HepG2 (cell line): Measurements from ENCODE around the gene FHL5. TPM values are rescaled to one million over a fixed set of nuclear protein-coding genes. Genes with fewer than 3 reads are reported as not detected.

ENCODE experiments used
- ATAC-seq: fragments of 200-7000 bp; cut with Tn5 transposase; 3 replicates; pipeline ENCODE4 v1.9.1; 2020; ENCODE audit warnings: mild to moderate bottlenecking, moderate library complexity
- BruUV-seq: library from RNA; stranded (reverse); fragments of 400-500 nt; replicated peaks from 2 replicates; lab custom pipeline; 2021; lab: Mats Ljungman, UMichigan
- CTCF ChIA-PET: fragments of 300-600 bp; formaldehyde crosslinking; extraction: SDS; loops from one replicate; lab custom pipeline; 2021; ENCODE audit warnings: low total read pairs, inconsistent platforms, low intra/inter-chr PET ratio; lab: Yijun Ruan, JAX
- POLR2A ChIA-PET: fragments of 350-600 bp; sonication (Branson Sonifier 250); formaldehyde crosslinking; loops from one replicate; lab custom pipeline; 2020; ENCODE audit warnings: antibody characterized with exemption, inconsistent platforms; lab: Yijun Ruan, JAX
- DNase-seq: peaks from one replicate; pipeline ENCODE4 v3.0.0-alpha.2; 2015; ENCODE audit warnings: low spot score
- FAIRE-seq: peaks from 3 replicates; lab custom pipeline; 2011; peaks lifted over from hg19 to GRCh38; lab: Jason Lieb, UNC
- H2AFZ ChIP-seq: one replicate; pipeline ENCODE4 v1.6.1; 2011; ENCODE audit warnings: low read length, inconsistent platforms
- H3K27ac ChIP-seq: fragments of 300-600 bp; 3 replicates; pipeline ENCODE4 v1.8.0; 2011; ENCODE audit warnings: mixed run types, mild to moderate bottlenecking, mixed read lengths, low read length, inconsistent platforms; ENCODE audit not compliant: insufficient read depth; ENCODE audit errors: extremely low read length
- H3K27me3 ChIP-seq, 2 experiments: fragments of 200-600 bp in 1 of 2; 2 replicates in 1 of 2; 3 replicates in 1 of 2; pipeline versions ENCODE4 v1.6.0 to v1.8.0; 2011; ENCODE audit warnings: low read length in 2 of 2, mild to moderate bottlenecking in 2 of 2, moderate library complexity in 2 of 2, inconsistent platforms in 1 of 2; ENCODE audit not compliant: insufficient read depth in 2 of 2, control insufficient read depth in 1 of 2
- H3K36me3 ChIP-seq, 2 experiments: fragments of 200-600 bp in 1 of 2; replicated peaks in 1 of 2; 2 replicates in 1 of 2; 3 replicates in 1 of 2; pipeline versions ENCODE4 v1.5.1 to v1.8.0; 2011; ENCODE audit warnings: low read length in 2 of 2, inconsistent platforms in 1 of 2; ENCODE audit not compliant: insufficient read depth in 2 of 2, control insufficient read depth in 1 of 2
- H3K4me1 ChIP-seq: 2 replicates; pipeline ENCODE4 v1.5.1; 2012; ENCODE audit warnings: low read length, inconsistent platforms; ENCODE audit not compliant: insufficient read depth
- H3K4me2 ChIP-seq: 2 replicates; pipeline ENCODE4 v1.6.0; 2011; ENCODE audit warnings: low read depth, low read length, inconsistent platforms
- H3K4me3 ChIP-seq, 3 experiments: fragments of 200-600 bp in 1 of 3; sonication (generic), shearing (Covaris generic) in 1 of 3; replicated peaks in 1 of 3; 2 replicates each; pipeline ENCODE4 v1.5.1; 2011 to 2016; ENCODE audit warnings: low read length in 3 of 3, inconsistent platforms in 2 of 3, low read depth in 2 of 3, mild to moderate bottlenecking in 2 of 3, control low read depth in 1 of 3, mixed read lengths in 1 of 3; ENCODE audit not compliant: insufficient read depth in 1 of 3
- H3K79me2 ChIP-seq: one replicate; pipeline ENCODE4 v1.6.1; 2011; ENCODE audit warnings: low read length, inconsistent platforms; ENCODE audit not compliant: insufficient read depth
- H3K9ac ChIP-seq: 2 replicates; pipeline ENCODE4 v1.6.0; 2011; ENCODE audit warnings: mild to moderate bottlenecking, low read depth, low read length, inconsistent platforms; ENCODE audit not compliant: insufficient read depth
- H3K9me3 ChIP-seq: 2 replicates; pipeline ENCODE4 v1.5.1; 2012; ENCODE audit warnings: mild to moderate bottlenecking, low read length
- H4K20me1 ChIP-seq: 2 replicates; pipeline ENCODE4 v1.6.0; 2011; ENCODE audit warnings: inconsistent platforms, mild to moderate bottlenecking, low read length, moderate library complexity; ENCODE audit not compliant: insufficient read depth
- ATF4 ChIP-seq, 2 experiments: fragments of 450-650 bp in 1 of 2; sonication (generic) in 1 of 2; formaldehyde crosslinking; IDR thresholded peaks; 2 replicates each; pipeline versions ENCODE4 v1.5.0 to v1.8.0; 2020 to 2022; ENCODE audit warnings: mild to moderate bottlenecking in 1 of 2, missing genetic modification reagents in 1 of 2
- FOSL1 ChIP-seq: sonication (generic); formaldehyde crosslinking; IDR thresholded peaks from 2 replicates; pipeline ENCODE4 v1.9.0; 2021; ENCODE audit warnings: missing genetic modification reagents, borderline replicate concordance
- FOSL2 ChIP-seq: sonication (generic); formaldehyde crosslinking; IDR thresholded peaks from 2 replicates; pipeline ENCODE4 v1.4.0; 2020; ENCODE audit warnings: missing genetic modification reagents
- FOXO4 ChIP-seq: sonication (generic); formaldehyde crosslinking; conservative IDR thresholded peaks from 2 replicates; pipeline ENCODE4 v1.8.1; 2023; ENCODE audit warnings: missing genetic modification reagents
- IKZF1 ChIP-seq: fragments of 450-650 bp; IDR thresholded peaks from 2 replicates; pipeline ENCODE4 v1.7.1; 2016
- SP1 ChIP-seq, 2 experiments: fragments of 450-650 bp in 1 of 2; sonication (generic) in 1 of 2; formaldehyde crosslinking in 1 of 2; IDR thresholded peaks; 2 replicates each; pipeline versions ENCODE4 v1.4.0 to v1.6.1; 2016 to 2020; ENCODE audit warnings: missing genetic modification reagents in 1 of 2
- ZBTB1 ChIP-seq: sonication (generic); formaldehyde crosslinking; IDR thresholded peaks from 2 replicates; pipeline ENCODE4 v1.4.0; 2020; ENCODE audit warnings: missing genetic modification reagents, borderline replicate concordance
- ZEB1 ChIP-seq: IDR thresholded peaks from 2 replicates; pipeline ENCODE4 v1.6.1; 2012; ENCODE audit warnings: mild to moderate bottlenecking, low read depth, inconsistent platforms; ENCODE audit not compliant: insufficient replicate concordance
- ZNF275 ChIP-seq: sonication (generic); formaldehyde crosslinking; IDR thresholded peaks from 2 replicates; pipeline ENCODE4 v1.8.0; 2022; ENCODE audit warnings: missing genetic modification reagents, mild to moderate bottlenecking, inconsistent platforms, borderline replicate concordance
- ZNF749 ChIP-seq: sonication (generic); formaldehyde crosslinking; IDR thresholded peaks from 2 replicates; pipeline ENCODE4 v1.8.0; 2022; ENCODE audit warnings: mild to moderate bottlenecking, missing genetic modification reagents, moderate library complexity, borderline replicate concordance
- ZNF777 ChIP-seq: sonication (generic); formaldehyde crosslinking; IDR thresholded peaks from 2 replicates; pipeline ENCODE4 v1.4.0; 2020; ENCODE audit warnings: missing genetic modification reagents
- ZNF784 ChIP-seq: sonication (generic); formaldehyde crosslinking; IDR thresholded peaks from 2 replicates; pipeline ENCODE4 v1.5.1; 2020; ENCODE audit warnings: missing genetic modification reagents, mild to moderate bottlenecking, borderline replicate concordance
- ZUFSP ChIP-seq: sonication (generic); formaldehyde crosslinking; IDR thresholded peaks from 2 replicates; pipeline ENCODE4 v1.9.0; 2021; ENCODE audit warnings: missing genetic modification reagents, mild to moderate bottlenecking, borderline replicate concordance
- WGBS: methylation state at CpG from one replicate; pipeline ENCODE4 v1.1.6; 2017; ENCODE audit warnings: low lambda C conversion rate; 5-methylcytosine and 5-hydroxymethylcytosine counted together
- in situ Hi-C: cut with HindIII; loops from 2 replicates; pipeline ENCODE4 v1.10.0; 2017; ENCODE audit warnings: low pct_unique_long_range_greater_than_20kb; ENCODE audit not compliant: extremely low pct_ligation_motif_present
- intact Hi-C: fragments of 100-400 bp; cut with micrococcal nuclease; formaldehyde crosslinking; loops from one replicate; pipeline ENCODE4 v1.10.0; 2022; ENCODE audit not compliant: unreplicated experiment
- polyA plus RNA-seq, 8 experiments: library from polyadenylated mRNA; depleted of rRNA in 3 of 8; stranded (reverse) in 7 of 8; unstranded in 1 of 8; fragments of >200 nt; fragmentation: Illumina TruSeq in 4 of 8; extraction: Trizol in 4 of 8; gene quantifications; 2 replicates each; pipeline versions ENCODE4 v1.2.1 to v1.2.3, GENCODE V29; 2011 to 2016; ENCODE audit warnings: low read depth in 4 of 8, missing spikeins in 1 of 8, mixed read lengths in 1 of 8; ENCODE audit not compliant: insufficient read depth in 1 of 8
- total RNA-seq, 5 experiments: library from RNA; depleted of rRNA; stranded (reverse); fragments of >200 nt; fragmentation: Illumina TruSeq; extraction: Trizol; gene quantifications; 2 replicates each; pipeline ENCODE4 v1.2.3, GENCODE V29; 2016; ENCODE audit warnings: low read depth in 1 of 5

The FHL5 gene
- total and polyA plus RNA-seq, 2 of the 13 experiments (the other 11 are each of a cell fraction or from before 2014, with no cell fraction given): not detected

- BruUV-seq: no TSS peak
- POLR2A ChIA-PET: no interaction called here
- WGBS: 0% methylated on average over 2 of the region's 2 CpGs
- Histone ChIP-seq H3K36me3 (no peaks in the 10 kb centered on the region), H3K4me2 (no peak overlapping the region)
- no peak for ATAC-seq
- CTCF ChIA-PET: no interaction called here
- TF ChIP-seq ZNF749 (CRISPR knock-in tag): no peak
- TF ChIP-seq IKZF1: no peak
- TF ChIP-seq ZUFSP: no peak
- TF ChIP-seq FOSL2 (CRISPR knock-in tag): no peak
- TF ChIP-seq ZNF777 (CRISPR knock-in tag): no peak
- no peak for TF ChIP-seq FOXO4 (CRISPR knock-in tag)
- TF ChIP-seq, all 625 proteins: peak for 0
- Histone ChIP-seq H4K20me1 (no peaks in the 10 kb centered on the region), H2AFZ (no peak overlapping the region), H3K4me1 (no peaks in the 10 kb centered on the region), H3K27me3 (no peaks in the 10 kb centered on the region), H3K4me3 (no peak overlapping the region), H3K9ac (no peak overlapping the region), H3K9me3 (no peaks in the 10 kb centered on the region), H3K27ac (no peak overlapping the region), H3K79me2 (no peaks in the 10 kb centered on the region)
- intact Hi-C loops (no loop called here), in situ Hi-C loops (no loop called here)
- DNase-seq: no peak
- no peak for FAIRE-seq
Observed at GRCh38 chr6:96604420-96604819, 41.5 kb downstream of the FHL5 start.

- ChIA-PET POLR2A (no interaction called here), CTCF (no interaction called here)
- DNase-seq (no peak), ATAC-seq (no peak), FAIRE-seq (no peak)
- in situ Hi-C loops (no loop called here), intact Hi-C loops (no loop called here)
- Histone ChIP-seq H3K9me3 (no peaks in the 10 kb centered on the region), H3K9ac (no peak overlapping the region), H3K4me2 (no peak overlapping the region), H2AFZ (no peak overlapping the region), H3K4me3 (no peak overlapping the region), H3K36me3 (no peaks in the 10 kb centered on the region), H3K79me2 (no peaks in the 10 kb centered on the region), H3K27ac (no peak overlapping the region), H3K27me3 (no peaks in the 10 kb centered on the region), H4K20me1 (no peaks in the 10 kb centered on the region), H3K4me1 (no peaks in the 10 kb centered on the region)
- no TSS peak for BruUV-seq
- TF ChIP-seq ZBTB1 (CRISPR knock-in tag) (no peak), ZEB1 (no peak), ZNF784 (no peak), ZNF275 (no peak), FOSL1 (CRISPR knock-in tag) (no peak), SP1 (IDR thresholded peaks at IDR 0.05) (no peak), SP1 (CRISPR knock-in tag; IDR thresholded peaks at IDR 0.05) (no peak), ATF4 (CRISPR knock-in tag; IDR thresholded peaks at IDR 0.05) (no peak)
Observed at GRCh38 chr6:96608074-96608473, 45.1 kb downstream of the FHL5 start.
